Activated naive CD4-positive, alpha-beta T cell treated with anti-CD3 and anti-CD28 coated beads, Interleukin-2, amount 50 U/mL, for 72 hours (primary cell): ENCODE data around the gene MRGPRD. TPM values are rescaled to one million over a fixed set of nuclear protein-coding genes. Genes with fewer than 3 reads are reported as not detected.

Source experiments
- ATAC-seq, 2 donors: fragments of 150-1000 bp; cut with Tn5 transposase; 2 replicates each; pipeline ENCODE4 v1.10.0; 2021; ENCODE audit warnings: mild to moderate bottlenecking in 2 of 2, moderate library complexity in 2 of 2
- DNase-seq, 2 donors: peaks; one replicate each; pipeline ENCODE4 v3.0.0; 2021 to 2022; ENCODE audit warnings: low spot score in 2 of 2
- H3K27ac Mint-ChIP-seq, 2 donors: one replicate each; pipeline ENCODE4 v1.8.0; 2022; ENCODE audit warnings: mild to moderate bottlenecking in 2 of 2, mixed read lengths in 2 of 2
- H3K36me3 Mint-ChIP-seq, 2 donors: one replicate each; pipeline ENCODE4 v1.8.0; 2022; ENCODE audit warnings: mixed read lengths in 2 of 2
- H3K9me3 Mint-ChIP-seq, 2 donors: one replicate each; pipeline ENCODE4 v1.8.0; 2022; ENCODE audit warnings: mixed read lengths in 2 of 2
- total RNA-seq, 2 donors: library from RNA; stranded (reverse); gene quantifications; one replicate each; pipeline ENCODE4 v1.2.3, GENCODE V29; 2022

MRGPRD gene
- total RNA-seq, 2 donors from 2014 or later = not detected

DNA sequence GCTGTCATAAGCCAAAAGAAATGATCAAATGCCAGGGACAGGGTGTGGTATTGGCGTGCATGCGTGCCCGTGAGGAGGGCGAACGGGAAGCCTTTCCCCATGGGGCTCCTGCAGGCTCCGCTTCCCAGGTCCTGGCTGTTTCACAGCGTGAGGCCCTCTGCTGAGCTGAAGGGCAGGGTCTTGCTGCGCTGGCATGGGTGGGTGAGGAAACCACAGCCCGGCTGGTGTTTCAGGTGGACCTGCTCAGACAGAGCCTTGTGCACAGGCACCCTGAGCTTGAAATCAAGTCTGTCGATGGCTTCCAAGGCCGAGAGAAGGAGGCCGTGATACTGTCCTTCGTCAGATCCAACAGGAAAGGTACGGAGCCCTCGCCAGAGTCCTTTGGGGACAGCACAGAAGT lies 45.7 kb downstream of the MRGPRD start:
- Mint-ChIP-seq H3K36me3 (peaks cover 4 to 7% of the 10 kb centered on the region in 2 donors), H3K27ac (peak overlapping the region in 1 of 2 donors; percentile 40), H3K9me3 (no peaks in the 10 kb centered on the region)
- ATAC-seq (no peak), DNase-seq (no peak)

DNA sequence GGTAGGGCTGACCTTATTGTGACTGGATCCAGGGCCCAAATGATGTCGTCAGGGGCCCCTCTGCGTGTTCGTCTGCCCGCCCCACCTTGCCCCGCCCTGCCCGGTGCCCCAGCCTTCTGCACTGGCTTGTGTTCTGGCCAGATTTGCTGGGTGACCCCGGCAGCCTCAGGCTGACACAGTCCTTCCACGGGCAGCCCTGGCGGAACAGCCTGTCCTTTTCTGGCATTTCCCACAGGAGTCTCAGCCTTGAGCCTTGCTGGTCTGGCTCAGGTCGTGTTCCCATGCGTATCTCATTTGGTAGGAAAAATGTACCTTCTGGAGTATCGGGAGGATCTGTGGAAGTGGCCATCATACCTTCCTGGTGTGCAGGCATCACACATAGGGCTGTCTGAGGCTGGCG lies 46.1 kb downstream of the MRGPRD start:
- DNase-seq = no peak
- Mint-ChIP-seq H3K27ac (peak overlapping the region in 1 of 2 donors; percentile 40), H3K9me3 (no peaks in the 10 kb centered on the region), H3K36me3 (peaks cover 4 to 8% of the 10 kb centered on the region in 2 donors)
- no peak for ATAC-seq

GRCh38 chr11:68934321-68934645 lies 46.5 kb downstream of the MRGPRD start:
- Mint-ChIP-seq H3K36me3 (peaks cover 4 to 8% of the 10 kb centered on the region in 2 donors), H3K27ac (no peak overlapping the region), H3K9me3 (no peaks in the 10 kb centered on the region)
- ATAC-seq = no peak
- DNase-seq = no peak

GRCh38 chr11:68933605-68934320 lies 47.0 kb downstream of the MRGPRD start:
- H3K9me3 Mint-ChIP-seq = no peaks in the 10 kb centered on the region
- ATAC-seq (no peak), DNase-seq (no peak)
- H3K36me3 Mint-ChIP-seq = peaks cover 4 to 8% of the 10 kb centered on the region in 2 donors
- H3K27ac Mint-ChIP-seq = no peak overlapping the region

DNA sequence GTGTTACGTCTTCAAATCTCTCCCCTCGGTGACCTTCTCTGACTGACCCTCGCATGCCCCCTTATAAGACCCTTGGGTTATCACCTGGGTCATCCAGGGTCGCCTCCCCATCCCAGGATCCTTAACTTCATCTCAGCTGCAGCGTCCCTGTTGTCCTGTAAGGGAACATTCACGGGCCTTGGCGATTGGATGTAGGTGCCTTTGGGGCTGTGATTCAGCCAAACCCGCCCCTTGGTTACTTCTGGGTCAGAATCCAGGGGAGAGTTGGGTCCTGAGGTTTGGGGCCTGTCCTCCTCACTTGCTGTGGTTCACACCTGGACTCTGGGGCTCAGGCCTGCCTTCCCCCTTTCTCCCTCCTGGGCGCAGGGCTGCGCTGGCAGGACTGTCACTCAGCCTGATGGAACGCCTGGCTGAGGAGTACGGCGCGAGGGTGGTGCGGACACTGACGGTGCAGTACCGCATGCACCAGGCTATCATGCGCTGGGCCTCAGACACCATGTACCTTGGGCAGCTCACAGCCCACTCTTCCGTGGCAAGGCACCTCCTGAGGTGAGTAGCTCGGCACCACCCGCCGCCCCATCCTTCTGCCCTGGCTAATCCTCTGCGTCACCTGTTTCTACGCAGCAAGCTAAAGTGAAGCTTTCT lies 47.7 kb downstream of the MRGPRD start:
- DNase-seq (no peak), ATAC-seq (no peak)
- Mint-ChIP-seq H3K27ac (peak overlapping the region; percentile 65 to 69), H3K9me3 (no peaks in the 10 kb centered on the region), H3K36me3 (peaks cover 4 to 15% of the 10 kb centered on the region in 2 donors)

- no peak for DNase-seq
- ATAC-seq = no peak
- Mint-ChIP-seq H3K27ac (no peak overlapping the region), H3K36me3 (peaks cover 5 to 19% of the 10 kb centered on the region in 2 donors), H3K9me3 (no peaks in the 10 kb centered on the region)
Measured at GRCh38 chr11:68932358-68932757, 48.4 kb downstream of the MRGPRD start.

- H3K36me3 Mint-ChIP-seq = peaks cover 10 to 24% of the 10 kb centered on the region in 2 donors
- peak overlapping the region in 1 of 2 donors; percentile 7 for H3K27ac Mint-ChIP-seq
Measured at GRCh38 chr11:68931911-68932310, 48.9 kb downstream of the MRGPRD start.

GRCh38 chr11:68930991-68931855 lies 49.6 kb downstream of the MRGPRD start:
- Mint-ChIP-seq H3K27ac (peak overlapping the region in 1 of 2 donors; percentile 55), H3K9me3 (peaks cover 0 to 2% of the 10 kb centered on the region in 2 donors), H3K36me3 (peaks cover 13 to 30% of the 10 kb centered on the region in 2 donors)
- ATAC-seq = no peak
- no peak for DNase-seq

More at GRCh38 chr11:68931911-68932310, 48.9 kb downstream of the MRGPRD start:
- H3K9me3 Mint-ChIP-seq = no peaks in the 10 kb centered on the region
- no peak for ATAC-seq
- no peak for DNase-seq

Other genes with a start within 250 kb of the MRGPRD start
- 1 to 10 TPM; 6.3 to 8.8 TPM for gene TESMIN, start 229.5 kb downstream of the MRGPRD start, total RNA-seq
- 10 to 100 TPM; 23.0 to 41.3 TPM for gene CPT1A, start 139.1 kb downstream of the MRGPRD start, total RNA-seq
- gene MRPL21, start 77.2 kb downstream of the MRGPRD start, total RNA-seq = 10 to 100 TPM; 49.4 to 87.1 TPM
- gene IGHMBP2, start 77.1 kb downstream of the MRGPRD start, total RNA-seq = 10 to 100 TPM; 21.2 to 60.2 TPM
- gene MRGPRF, start 32.3 kb upstream of the MRGPRD start, total RNA-seq = not detected
- 10 to 100 TPM in 1 of 2 donors, 1 to 10 TPM in 1; 8.7 to 13.9 TPM for gene TPCN2, start 67.9 kb upstream of the MRGPRD start, total RNA-seq
- gene SMIM38, start 174.9 kb upstream of the MRGPRD start, total RNA-seq = 1 to 10 TPM in 1 of 2 donors, under 1 TPM in 1; 0.71 to 1.1 TPM